ENCODE measurements around the gene ILRUN.
"Not testable (repeated sequence)": the region's sequence is repeated elsewhere in the genome, so short reads cannot be mapped to it uniquely, and the experiment has no call there.

The ILRUN gene

DNA sequence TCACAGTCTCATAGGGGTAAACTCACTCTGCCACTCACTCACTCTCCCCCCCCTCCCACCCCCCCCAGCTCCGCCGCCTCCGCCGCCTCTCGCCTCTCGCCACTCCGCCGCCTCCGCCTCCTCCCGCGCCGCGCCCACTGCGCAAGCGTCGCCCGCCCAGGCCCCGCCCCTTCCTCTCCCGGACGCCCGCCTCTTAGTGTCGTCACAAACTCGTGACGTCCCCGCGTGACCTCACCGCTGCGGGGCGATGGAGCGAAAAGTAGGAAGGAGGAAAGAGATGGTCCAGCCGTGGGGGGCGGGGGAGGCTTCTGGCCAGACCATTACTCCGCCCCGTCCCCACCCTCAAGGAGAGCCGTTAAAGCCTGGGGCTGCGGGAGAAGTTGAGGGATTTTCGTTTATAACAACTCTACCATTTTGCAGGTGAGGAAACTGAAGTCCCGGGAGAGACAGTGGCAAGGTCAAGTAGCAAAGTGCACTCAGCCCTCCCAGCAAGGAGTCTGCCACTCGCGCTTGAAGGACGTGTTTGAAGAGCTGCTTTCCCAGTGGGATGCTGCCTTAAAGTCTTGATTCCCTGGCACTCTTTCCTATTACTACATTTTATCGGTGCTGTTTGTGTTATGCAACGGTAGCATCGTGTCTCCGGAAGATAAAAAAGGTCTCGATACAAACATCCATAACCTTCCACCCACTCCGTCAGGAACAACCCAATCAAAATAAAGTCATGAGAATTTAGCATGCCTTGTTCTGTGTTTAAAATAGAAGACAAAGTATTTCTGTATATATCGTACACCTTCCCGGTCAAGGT lies at the start of gene ILRUN:
Gene ILRUN (minus strand): TSS at position 29 of the 805 bp plus-strand sequence. CDS start 164 bp downstream, outside the sequence.
- peak; percentile 88 for DNase-seq

DNA sequence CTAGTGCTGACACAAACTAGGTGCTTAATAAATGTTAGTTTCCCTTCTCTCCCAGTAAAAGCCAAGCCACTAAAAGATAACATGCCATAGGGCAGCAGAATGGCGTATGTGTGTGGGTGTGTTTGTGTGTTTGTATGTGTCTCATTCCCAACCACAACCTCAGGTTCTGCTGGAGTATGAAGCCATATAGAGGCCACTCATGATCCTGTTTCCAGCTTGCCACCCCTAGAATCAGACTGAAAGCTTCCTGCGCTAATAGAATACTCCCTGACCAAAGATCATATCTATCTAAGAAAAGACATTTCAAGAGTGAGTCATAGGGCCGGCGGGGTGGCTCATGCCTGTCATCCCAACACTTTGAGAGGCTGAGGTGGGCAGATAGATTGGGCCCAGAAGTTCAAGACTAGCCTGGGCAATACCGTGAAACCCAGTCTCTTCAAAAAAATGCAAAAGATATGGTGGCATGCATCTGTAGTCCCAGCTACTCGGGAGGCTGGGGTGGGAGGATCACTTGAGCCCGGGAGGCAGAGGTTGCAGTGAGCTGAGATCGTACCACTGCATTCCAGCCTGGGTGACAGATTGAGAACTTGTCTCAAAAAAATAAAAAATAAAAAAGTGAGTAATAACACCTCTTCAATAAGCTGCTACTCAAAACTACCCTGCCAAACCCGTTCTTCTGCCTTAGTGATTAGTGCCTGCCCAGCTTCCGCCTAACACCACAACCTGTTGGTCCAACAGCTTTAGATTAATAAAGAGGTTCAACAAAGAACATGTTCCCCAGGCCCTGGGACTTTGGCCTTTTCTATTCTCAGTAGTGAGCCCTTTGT lies 48.9 kb upstream of the ILRUN start:
- DNase-seq, result no peak

DNA sequence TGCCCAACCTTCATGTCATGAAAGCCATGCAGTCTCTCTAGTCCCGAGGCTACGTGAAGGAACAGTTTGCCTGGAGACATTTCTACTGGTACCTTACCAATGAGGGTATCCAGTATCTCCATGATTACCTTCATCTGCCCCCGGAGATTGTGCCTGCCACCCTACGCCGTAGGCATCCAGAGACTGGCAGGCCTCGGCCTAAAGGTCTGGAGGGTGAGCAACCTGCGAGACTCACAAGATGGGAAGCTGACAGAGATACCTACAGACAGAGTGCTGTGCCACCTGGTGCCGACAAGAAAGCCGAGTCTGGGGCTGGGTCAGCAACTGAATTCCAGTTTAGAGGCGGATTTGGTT lies 47.7 kb upstream of the ILRUN start:
- DNase-seq, result not testable (repeated sequence)

- no peak for DNase-seq
Observed at GRCh38 chr6:34743625-34744293, 47.2 kb upstream of the ILRUN start.

GRCh38 chr6:34742094-34742493 lies 45.5 kb upstream of the ILRUN start:
- no peak for DNase-seq

DNA sequence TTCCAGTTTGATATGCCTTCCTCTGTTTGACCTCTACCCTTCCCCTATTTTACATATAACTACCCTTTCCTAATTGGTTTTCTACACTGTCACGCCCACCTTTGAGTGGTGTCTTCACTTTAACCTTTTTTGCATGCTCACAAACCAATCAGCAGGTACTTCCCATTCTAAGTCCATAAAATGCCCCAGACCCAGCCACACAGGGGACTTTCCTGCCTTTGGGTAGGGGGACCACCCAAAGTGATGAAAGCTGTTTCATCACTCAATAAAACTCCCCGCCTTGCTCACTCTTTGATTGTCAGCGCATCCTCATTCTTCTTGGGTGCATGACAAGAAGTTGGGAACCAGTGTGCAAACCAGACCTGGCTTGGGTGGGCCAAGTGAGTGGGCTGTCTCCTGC lies 40.3 kb upstream of the ILRUN start:
- DNase-seq, result no peak

DNA sequence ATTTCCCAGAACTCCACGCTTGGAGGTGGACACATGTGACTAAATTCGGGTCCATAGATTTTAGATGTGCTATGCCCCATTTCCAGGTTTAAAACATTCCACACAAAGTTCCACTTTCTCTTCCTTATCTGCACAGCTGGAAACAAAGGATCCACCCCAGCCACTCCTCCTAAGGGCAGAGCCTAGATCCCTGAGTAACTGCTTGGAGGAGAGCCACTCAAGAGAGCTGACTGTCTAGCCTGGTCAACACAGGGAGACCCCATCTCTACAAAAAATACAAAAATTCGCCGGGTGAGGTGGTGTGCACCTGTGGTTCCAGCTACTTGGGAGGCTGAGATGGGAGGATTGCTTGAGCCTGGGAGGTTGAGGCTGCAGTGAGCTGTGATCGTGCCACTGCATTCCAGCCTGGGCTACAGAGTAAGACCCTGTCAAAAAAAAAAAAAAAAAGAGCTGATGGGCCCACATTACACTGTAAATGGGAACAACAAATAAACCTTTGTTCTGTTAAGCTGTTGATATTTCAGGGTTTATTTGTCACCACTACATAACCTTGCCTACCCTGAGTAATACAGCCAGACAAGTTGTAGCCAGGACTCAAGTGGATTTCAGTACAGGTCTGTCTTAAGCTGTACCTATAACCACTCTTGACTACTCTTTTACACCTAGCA lies 35.0 kb upstream of the ILRUN start:
- DNase-seq, result no peak

DNA sequence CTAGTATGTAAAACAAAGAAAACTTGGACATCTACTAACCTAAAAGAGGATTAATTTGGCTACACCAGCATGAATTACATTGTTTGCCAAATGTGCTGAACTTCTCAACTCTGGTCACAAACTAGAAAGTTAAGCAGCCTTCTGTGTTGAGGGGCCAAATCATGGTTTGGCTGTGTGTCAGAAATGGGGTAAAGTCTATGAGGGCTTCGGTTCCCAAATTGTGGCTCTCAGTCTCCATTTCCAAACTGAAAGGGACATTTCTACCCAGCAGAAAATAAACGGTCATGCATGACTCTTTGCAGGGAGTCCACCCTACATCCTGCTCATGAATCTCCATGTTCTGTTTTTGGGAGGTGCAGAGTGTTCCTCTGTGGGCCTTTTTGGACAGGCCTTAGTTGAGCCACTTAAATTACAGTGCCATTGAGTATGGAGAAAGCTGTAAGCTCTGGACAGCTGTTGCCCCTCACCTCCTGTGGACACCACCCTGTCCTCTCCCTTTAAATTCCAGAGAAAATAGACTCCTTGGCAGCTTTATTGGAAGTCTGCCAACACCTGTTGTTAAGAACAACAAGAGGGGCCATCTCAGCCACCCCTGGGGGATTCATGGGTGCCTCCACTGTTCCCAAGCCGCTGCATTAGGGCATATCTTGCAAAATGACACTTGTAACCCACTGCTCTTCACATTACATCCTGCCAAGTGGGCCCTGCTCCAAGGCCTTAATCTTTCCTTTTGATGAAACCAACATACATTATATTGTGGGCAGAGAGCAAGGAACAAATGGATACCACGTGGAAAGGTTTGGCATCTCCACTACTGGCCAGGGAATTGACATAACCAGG lies 33.3 kb upstream of the ILRUN start:
- peak; percentile 61 for DNase-seq

- DNase-seq, result no peak
Observed at GRCh38 chr6:34726055-34726454, 29.5 kb upstream of the ILRUN start.

DNA sequence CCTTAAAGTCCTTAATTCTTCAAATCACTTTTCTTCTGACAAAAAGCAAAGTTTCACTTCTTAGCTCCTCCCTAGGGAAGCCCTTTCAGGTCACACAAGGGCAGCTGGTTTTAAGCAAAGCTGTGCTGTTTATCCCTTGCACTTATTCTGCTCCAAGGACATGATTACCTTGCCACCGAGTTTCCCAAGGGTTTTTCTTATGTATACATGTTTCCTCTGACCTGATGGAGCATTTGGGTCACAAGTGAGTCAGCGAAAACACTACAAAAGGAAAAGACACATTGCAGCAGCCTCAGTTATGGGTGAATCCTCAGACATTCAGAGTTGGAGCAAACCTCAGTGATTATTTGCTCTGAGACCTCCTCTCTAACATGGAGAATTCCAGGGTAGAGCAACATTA lies 26.6 kb upstream of the ILRUN start:
- DNase-seq, result no peak

GRCh38 chr6:34722451-34722850 lies 25.9 kb upstream of the ILRUN start:
- DNase-seq, result no peak

GRCh38 chr6:34720160-34720559 lies 23.6 kb upstream of the ILRUN start:
- not testable (repeated sequence) for DNase-seq

DNA sequence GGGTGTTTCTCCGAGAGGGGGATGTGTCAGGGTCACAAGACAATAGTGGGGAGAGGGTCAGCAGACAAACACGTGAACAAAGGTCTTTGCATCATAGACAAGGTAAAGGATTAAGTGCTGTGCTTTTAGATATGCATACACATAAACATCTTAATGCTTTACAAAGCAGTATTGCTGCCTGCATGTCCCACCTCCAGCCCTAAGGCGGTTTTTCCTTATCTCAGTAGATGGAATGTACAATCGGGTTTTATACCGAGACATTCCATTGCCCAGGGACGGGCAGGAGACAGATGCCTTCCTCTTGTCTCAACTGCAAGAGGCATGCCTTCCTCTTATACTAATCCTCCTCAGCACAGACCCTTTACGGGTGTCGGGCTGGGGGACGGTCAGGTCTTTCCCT lies 23.1 kb upstream of the ILRUN start:
- not testable (repeated sequence) for DNase-seq

- DNase-seq, result no peak
Observed at GRCh38 chr6:34718976-34719375, 22.4 kb upstream of the ILRUN start.

DNA sequence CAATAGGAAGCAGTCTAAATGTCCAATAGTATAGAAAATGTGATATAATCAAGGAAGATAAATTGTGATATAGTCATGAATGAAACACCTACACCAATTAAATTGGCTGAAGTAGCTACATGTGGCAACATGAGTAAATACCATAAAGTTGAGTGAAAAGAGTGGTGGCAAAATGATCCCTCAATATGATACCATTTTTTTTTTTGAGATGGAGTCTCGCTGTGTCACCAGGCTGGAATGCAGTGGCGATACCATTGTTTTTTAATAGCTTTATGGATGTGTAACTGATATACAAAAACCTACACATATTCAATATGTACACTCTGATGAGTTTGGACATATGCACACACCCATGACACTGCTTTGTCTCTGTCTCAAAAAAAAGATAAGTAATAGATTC lies 20.9 kb upstream of the ILRUN start:
- no peak for DNase-seq

- no peak for DNase-seq
Observed at GRCh38 chr6:34714663-34715062, 18.1 kb upstream of the ILRUN start.

GRCh38 chr6:34712881-34713280 lies 16.3 kb upstream of the ILRUN start:
- not testable (repeated sequence) for DNase-seq

DNA sequence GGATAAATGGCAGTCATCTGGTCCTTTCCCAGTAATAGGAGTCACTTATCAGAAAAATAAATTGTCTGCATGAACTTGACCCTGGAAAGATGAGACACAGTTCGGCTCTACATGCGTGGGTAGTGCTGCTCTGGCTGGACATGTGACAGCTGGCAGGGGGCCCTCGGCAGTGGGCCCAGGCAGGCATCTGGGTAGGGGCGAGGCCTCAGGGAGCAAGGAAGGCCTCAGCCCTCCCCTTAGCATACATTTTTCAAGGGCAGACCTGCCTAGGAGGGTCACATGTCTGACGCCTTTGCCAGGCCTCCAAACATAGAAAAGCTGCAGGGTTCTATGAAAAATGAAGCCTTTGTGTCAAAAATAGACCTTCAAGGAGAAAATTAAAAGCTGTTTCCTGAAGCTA lies 12.8 kb upstream of the ILRUN start:
- peak; percentile 57 for DNase-seq

DNA sequence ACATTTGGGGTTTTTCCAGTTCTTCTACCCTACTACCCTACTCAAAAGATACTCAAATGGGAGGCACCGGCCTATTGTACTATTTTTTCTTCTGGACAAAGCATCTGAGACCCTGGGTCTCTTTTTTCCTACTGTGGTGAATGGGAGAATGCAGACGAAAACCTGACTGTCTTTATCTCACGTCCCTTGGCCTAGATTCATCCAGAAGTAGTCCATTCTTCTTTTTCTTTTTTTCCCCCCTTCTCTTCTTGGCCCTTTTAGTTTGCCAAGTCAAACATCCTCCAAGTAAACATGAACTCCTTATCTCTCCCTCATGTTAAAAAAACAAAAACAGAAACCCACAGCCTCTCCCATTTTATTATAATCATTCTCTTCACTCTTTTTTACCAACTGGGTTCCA lies 8.7 kb upstream of the ILRUN start:
- DNase-seq, result no peak

GRCh38 chr6:34701199-34701598 lies 4.6 kb upstream of the ILRUN start:
- no peak for DNase-seq

- no peak for DNase-seq
Observed at GRCh38 chr6:34697904-34698559, 1.5 kb upstream of the ILRUN start.

GRCh38 chr6:34697544-34697836 lies 923 bp upstream of the ILRUN start:
- DNase-seq, result no peak
